Thyroid gland (tissue), 4 donors: ENCODE results near the gene SLC7A7. TPM values are rescaled to one million over a fixed set of nuclear protein-coding genes. Genes with fewer than 3 reads are reported as not detected.
"Not testable (repeated sequence)": the region's sequence is repeated elsewhere in the genome, so short reads cannot be mapped to it uniquely, and the experiment has no call there.

Experiments used
- DNase-seq, 2 donors: peaks; one replicate each; pipeline ENCODE4 v3.0.0-alpha.2; 2019
- H3K27ac ChIP-seq, 3 donors: fragments of 200-600 bp; sonication (generic); 1 replicate in 2 of 3; 2 replicates in 1 of 3; pipeline ENCODE4 v1.5.1; 2016 to 2019; ENCODE audit warnings: mild to moderate bottlenecking in 1 of 3, moderate library complexity in 1 of 3
- H3K27me3 ChIP-seq: fragments of 200-600 bp; sonication (generic); one replicate; pipeline ENCODE4 v1.5.1; 2019
- H3K36me3 ChIP-seq, 2 donors: fragments of 200-600 bp; sonication (generic); one replicate each; pipeline ENCODE4 v1.5.1; 2016 to 2019
- H3K4me1 ChIP-seq, 2 donors: fragments of 200-600 bp; sonication (generic); one replicate each; pipeline ENCODE4 v1.5.1; 2017 to 2019
- H3K4me3 ChIP-seq, 3 donors: fragments of 200-600 bp; sonication (generic); replicated peaks in 1 of 3; 1 replicate in 2 of 3; 2 replicates in 1 of 3; pipeline ENCODE4 v1.5.1; 2016; ENCODE audit warnings: mild to moderate bottlenecking in 1 of 3
- H3K9me3 ChIP-seq: fragments of 200-600 bp; sonication (generic); one replicate; pipeline ENCODE4 v1.5.1; 2017
- POLR2A ChIP-seq, 2 donors: fragments of 450-650 bp; IDR thresholded peaks; one replicate each; pipeline ENCODE4 v1.6.1; 2017; ENCODE audit warnings: antibody characterized with exemption in 2 of 2, mild to moderate bottlenecking in 2 of 2, moderate library complexity in 1 of 2
- WGBS, 2 donors: methylation state at CpG; one replicate each; pipeline ENCODE4 v1.1.5; 2017; 5-methylcytosine and 5-hydroxymethylcytosine counted together
- intact Hi-C: fragments of 100-400 bp; cut with DNase I; formaldehyde crosslinking; loops from one replicate; pipeline ENCODE4 v1.15.1; 2023
- total RNA-seq, 4 donors: library from RNA; depleted of rRNA; stranded (reverse); fragments of >200 nt; gene quantifications; one replicate each; pipeline ENCODE4 v1.2.3, GENCODE V29; 2016
- TF ChIP-seq, protein P1 (sequence below), 6 experiments: fragments of 200-600 bp in 3 of 6; fragments of 450-650 bp in 3 of 6; sonication (generic) in 3 of 6; IDR thresholded peaks; one replicate each; pipeline ENCODE4 v1.5.1; 2016 to 2019; ENCODE audit warnings: antibody characterized with exemption in 6 of 6, mild to moderate bottlenecking in 2 of 6, inconsistent platforms in 1 of 6, moderate library complexity in 1 of 6

Gene SLC7A7
- total RNA-seq, 4 donors from 2014 or later = 8.4 to 15.1 (median 13.7) TPM

DNA sequence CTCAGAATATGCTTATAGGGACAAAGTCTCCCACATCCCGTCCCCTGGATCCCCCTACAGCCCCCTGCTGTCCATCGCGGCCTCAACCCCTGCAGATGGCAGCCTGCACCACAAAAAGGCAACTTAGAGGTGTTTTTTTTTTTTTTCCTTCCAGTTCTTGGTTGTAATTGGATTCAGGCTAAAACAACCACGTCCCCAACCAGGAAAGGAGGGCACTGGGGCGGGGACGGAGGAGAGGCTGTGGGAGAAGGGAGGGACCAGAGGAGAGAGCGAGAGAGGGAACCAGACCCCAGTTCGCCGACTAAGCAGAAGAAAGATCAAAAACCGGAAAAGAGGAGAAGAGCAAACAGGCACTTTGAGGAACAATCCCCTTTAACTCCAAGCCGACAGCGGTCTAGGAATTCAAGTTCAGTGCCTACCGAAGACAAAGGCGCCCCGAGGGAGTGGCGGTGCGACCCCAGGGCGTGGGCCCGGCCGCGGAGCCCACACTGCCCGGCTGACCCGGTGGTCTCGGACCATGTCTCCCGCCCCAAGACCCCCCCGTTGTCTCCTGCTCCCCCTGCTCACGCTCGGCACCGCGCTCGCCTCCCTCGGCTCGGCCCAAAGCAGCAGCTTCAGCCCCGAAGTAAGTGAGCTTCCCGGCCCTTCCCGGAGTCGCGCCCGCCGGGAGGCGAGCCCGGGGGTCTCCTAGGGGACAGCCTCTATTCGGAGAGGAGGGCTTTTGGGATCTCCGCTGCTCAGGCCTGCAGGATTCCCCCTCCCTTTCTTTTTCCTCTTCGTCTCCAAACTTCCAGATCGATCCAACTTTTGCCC is 21.3 kb upstream of the SLC7A7 start, which contains the start of gene MMP14:
Gene MMP14 (plus strand): TSS at position 285 of the 813 bp plus-strand sequence. CDS start 233 bp downstream, at position 518.
- 2 to 9% methylated on average over 32 to 36 of the region's 46 CpGs for WGBS, 2 donors
- H3K9me3 ChIP-seq = no peaks in the 10 kb centered on the region
- intact Hi-C loops = no loop called here
- H3K27me3 ChIP-seq = no peaks in the 10 kb centered on the region
- peak within 1 kb of the TSS; percentile 71 to 95 (median 83) for H3K4me3 ChIP-seq
- TF ChIP-seq, protein P1, sequence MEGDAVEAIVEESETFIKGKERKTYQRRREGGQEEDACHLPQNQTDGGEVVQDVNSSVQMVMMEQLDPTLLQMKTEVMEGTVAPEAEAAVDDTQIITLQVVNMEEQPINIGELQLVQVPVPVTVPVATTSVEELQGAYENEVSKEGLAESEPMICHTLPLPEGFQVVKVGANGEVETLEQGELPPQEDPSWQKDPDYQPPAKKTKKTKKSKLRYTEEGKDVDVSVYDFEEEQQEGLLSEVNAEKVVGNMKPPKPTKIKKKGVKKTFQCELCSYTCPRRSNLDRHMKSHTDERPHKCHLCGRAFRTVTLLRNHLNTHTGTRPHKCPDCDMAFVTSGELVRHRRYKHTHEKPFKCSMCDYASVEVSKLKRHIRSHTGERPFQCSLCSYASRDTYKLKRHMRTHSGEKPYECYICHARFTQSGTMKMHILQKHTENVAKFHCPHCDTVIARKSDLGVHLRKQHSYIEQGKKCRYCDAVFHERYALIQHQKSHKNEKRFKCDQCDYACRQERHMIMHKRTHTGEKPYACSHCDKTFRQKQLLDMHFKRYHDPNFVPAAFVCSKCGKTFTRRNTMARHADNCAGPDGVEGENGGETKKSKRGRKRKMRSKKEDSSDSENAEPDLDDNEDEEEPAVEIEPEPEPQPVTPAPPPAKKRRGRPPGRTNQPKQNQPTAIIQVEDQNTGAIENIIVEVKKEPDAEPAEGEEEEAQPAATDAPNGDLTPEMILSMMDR (IDR thresholded peaks at IDR 0.05) = peak in 3 of 6 experiments; percentile 29 to 39 (median 37)
- peak in 1 of 2 donors; percentile 86 for TF ChIP-seq POLR2A (IDR thresholded peaks at IDR 0.05)
- peaks cover 15 to 20% of the 10 kb centered on the region in 2 donors for H3K4me1 ChIP-seq
- DNase-seq = peak; percentile 84 to 89
- H3K27ac ChIP-seq = peak within 1 kb of the TSS; percentile 80 to 97 (median 94)
- peaks cover 11% of the 10 kb centered on the region in 2 donors for H3K36me3 ChIP-seq

DNA sequence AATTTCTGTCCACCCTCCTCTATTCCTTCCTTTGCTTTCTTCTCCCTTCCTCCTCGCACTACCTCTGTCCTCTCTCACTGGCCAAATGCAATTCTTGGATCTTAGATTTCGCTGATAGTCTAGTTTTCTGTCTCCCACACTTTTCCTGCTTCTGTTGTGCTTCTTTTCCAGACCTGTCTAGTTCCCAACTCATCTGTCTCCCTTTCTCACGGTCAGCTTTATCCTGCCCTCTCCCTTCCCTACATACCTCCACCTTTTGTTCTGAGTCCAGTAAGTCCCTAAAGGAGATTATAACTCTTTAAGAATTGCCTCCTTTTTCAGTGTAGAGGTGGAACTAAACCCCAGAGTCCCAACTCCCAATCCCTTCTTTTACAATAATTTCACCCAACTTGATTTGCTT is 20.3 kb upstream of the SLC7A7 start:
- 85 to 87% methylated on average over 3 of the region's 3 CpGs for WGBS, 2 donors
- TF ChIP-seq, protein P1 (IDR thresholded peaks at IDR 0.05) = no peak
- TF ChIP-seq POLR2A (IDR thresholded peaks at IDR 0.05) = no peak
- Histone ChIP-seq H3K27me3 (no peaks in the 10 kb centered on the region), H3K36me3 (peaks cover 6 to 8% of the 10 kb centered on the region in 2 donors), H3K27ac (peak overlapping the region in 1 of 3 donors; percentile 8), H3K4me1 (peaks cover 16 to 24% of the 10 kb centered on the region in 2 donors), H3K4me3 (no peak overlapping the region), H3K9me3 (no peaks in the 10 kb centered on the region)
- no peak for DNase-seq
- intact Hi-C loops = no loop called here

DNA sequence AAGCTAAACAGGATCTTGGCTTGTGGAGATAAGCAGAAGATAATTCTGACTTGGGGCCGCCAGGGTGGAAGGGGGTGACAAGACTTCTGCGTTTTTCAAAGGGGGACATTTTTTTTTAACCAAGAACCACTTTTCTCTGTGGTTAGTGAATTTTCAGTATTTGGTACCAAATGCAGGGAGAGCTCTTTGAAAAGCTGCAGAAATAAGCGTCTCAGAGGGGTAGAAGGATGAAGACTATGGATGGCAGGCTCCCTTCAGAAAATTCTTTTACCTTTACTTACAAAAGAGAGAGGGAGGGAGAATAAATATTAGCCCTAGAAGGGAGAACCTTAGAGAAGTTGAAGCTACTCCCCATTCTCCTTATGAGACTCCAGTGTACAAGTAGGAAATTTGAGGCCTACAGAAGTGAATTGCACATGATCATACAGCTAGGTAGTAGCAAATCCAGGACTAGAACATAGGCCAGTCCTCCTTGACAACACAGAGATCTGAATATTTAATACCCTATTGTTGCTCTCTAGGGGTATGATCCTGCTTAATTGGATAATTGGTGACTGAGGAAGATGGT is 15.3 kb upstream of the SLC7A7 start:
- H3K9me3 ChIP-seq = no peaks in the 10 kb centered on the region
- WGBS, 2 donors = 23 to 31% methylated on average over 3 of the region's 3 CpGs
- TF ChIP-seq, protein P1 (IDR thresholded peaks at IDR 0.05) = no peak
- no peak for TF ChIP-seq POLR2A (IDR thresholded peaks at IDR 0.05)
- peak overlapping the region in 2 of 3 donors; percentile 66 to 74 for H3K4me3 ChIP-seq
- H3K27ac ChIP-seq = no peak overlapping the region
- H3K4me1 ChIP-seq = peaks cover 8 to 9% of the 10 kb centered on the region in 2 donors
- H3K36me3 ChIP-seq = peaks cover 6 to 8% of the 10 kb centered on the region in 2 donors
- H3K27me3 ChIP-seq = no peaks in the 10 kb centered on the region
- intact Hi-C loops = no loop called here
- DNase-seq = no peak

DNA sequence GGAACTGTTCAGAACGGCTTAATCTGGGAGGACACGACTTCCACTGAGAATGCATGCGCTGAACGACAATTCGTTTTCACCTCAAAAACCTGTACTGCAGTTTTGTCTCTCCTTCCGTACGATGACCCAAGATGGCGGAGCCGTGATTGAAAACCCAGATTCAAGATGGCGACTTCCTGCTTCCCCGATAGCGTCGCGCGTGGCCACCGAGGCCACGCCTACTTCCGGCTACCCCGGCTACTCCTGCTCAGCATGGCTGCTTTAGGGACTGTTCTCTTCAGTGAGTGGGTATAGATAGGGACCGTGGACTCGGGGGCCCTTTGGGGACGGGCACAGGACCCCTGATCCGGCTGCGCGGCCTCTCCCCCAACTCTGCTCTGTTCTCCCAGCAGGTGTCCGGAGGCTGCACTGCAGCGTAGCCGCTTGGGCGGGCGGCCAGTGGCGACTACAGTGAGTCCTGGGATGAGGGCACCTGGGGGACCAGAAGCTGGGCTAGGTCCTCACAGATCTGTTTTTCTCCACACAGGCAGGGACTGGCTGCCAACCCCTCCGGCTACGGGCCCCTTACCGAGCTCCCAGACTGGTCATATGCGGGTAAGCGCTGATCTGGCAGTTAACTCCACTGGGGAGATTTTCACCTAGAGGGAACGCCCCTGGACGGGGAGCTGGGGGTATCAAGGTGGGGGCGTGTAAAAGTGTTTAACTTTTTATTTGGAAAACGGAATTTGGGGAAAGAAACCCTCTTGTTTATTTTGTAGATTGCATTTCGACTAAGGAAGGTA is 14.6 kb upstream of the SLC7A7 start, which contains the start of gene MRPL52:
Gene MRPL52 (plus strand): TSS at position 227 of the 782 bp plus-strand sequence. CDS start 26 bp downstream, at position 253.
- no peaks in the 10 kb centered on the region for H3K9me3 ChIP-seq
- TF ChIP-seq, protein P1 (IDR thresholded peaks at IDR 0.05) = no peak
- TF ChIP-seq POLR2A (IDR thresholded peaks at IDR 0.05) = peak in 1 of 2 donors; percentile 59
- H3K4me1 ChIP-seq = peaks cover 9 to 10% of the 10 kb centered on the region in 2 donors
- WGBS, 2 donors = 0 to 1% methylated on average over 25 to 30 of the region's 41 CpGs
- H3K27ac ChIP-seq = peak within 1 kb of the TSS in 2 of 3 donors; percentile 63 to 81
- intact Hi-C loops = loop anchor here (10.0 kb wide), 1 partner anchor 55 kb away; no protein-coding TSS in a partner anchor
- peak; percentile 88 to 90 for DNase-seq
- H3K4me3 ChIP-seq = peak within 1 kb of the TSS; percentile 41 to 74 (median 66)
- no peaks in the 10 kb centered on the region for H3K27me3 ChIP-seq
- peaks cover 6 to 8% of the 10 kb centered on the region in 2 donors for H3K36me3 ChIP-seq

DNA sequence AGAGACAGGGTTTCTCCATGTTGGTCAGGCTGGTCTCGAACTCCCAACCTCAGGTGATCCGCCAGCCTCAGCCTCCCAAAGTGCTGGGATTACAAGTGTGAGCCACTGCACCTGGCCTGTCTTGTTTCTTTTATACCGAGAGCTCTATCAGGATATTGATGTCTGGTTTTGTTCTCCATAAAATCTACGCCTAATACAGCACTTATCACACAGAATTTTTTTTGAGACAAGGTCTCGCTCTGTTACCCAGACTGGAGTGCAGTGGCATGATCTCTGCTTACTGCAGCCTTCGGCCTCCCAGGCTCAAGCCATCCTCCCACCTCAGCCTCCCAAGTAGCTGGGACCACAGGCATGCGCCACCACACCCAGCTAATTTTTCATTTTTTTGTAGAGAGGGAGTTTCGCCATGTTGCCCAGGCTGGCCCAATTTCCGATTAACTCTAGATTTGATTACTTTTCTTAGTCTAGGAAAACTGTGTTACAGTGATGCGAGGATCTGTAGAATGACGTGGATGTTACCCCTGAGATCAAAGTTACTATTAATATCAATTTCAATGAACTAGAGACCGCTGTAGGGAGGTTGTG is 13.9 kb upstream of the SLC7A7 start:
- peak overlapping the region in 2 of 3 donors; percentile 41 to 66 for H3K4me3 ChIP-seq
- not testable (repeated sequence) for DNase-seq, H3K27me3 ChIP-seq, H3K9me3 ChIP-seq, H3K36me3 ChIP-seq
- WGBS, 2 donors = 84 to 86% methylated on average over 12 of the region's 12 CpGs
- intact Hi-C loops = loop anchor here (10.0 kb wide), 1 partner anchor 54 kb away; no protein-coding TSS in a partner anchor
- H3K27ac ChIP-seq = peak overlapping the region in 2 of 3 donors; percentile 63 to 81
- H3K4me1 ChIP-seq = peaks cover 9 to 13% of the 10 kb centered on the region in 2 donors
